GM12878 (cell line): ENCODE measurements around the gene ELL2. TPM values are rescaled to one million over a fixed set of nuclear protein-coding genes. Genes with fewer than 3 reads are reported as not detected.

Experiments used
- CHD4 ChIP-seq: fragments of 200-600 bp; sonication (generic); IDR thresholded peaks from 2 replicates; pipeline ENCODE4 v1.6.1; 2016; ENCODE audit warnings: mild to moderate bottlenecking
- CREM ChIP-seq: IDR thresholded peaks from 2 replicates; pipeline ENCODE4 v1.6.1; 2014; ENCODE audit warnings: antibody characterized with exemption, low read depth
- CUX1 ChIP-seq: IDR thresholded peaks from 2 replicates; pipeline ENCODE4 v1.6.1; 2012; ENCODE audit warnings: improper control_type of control experiment, low read depth, low read length; ENCODE audit not compliant: insufficient replicate concordance
- NFYB ChIP-seq: IDR thresholded peaks from 2 replicates; pipeline ENCODE4 v1.6.1; 2011; ENCODE audit warnings: low read depth, mild to moderate bottlenecking, low read length, improper control_type of control experiment, moderate library complexity; ENCODE audit not compliant: insufficient read depth
- NR2F1 ChIP-seq: fragments of 450-650 bp; conservative IDR thresholded peaks from 2 replicates; pipeline ENCODE4 v1.6.1; 2017; ENCODE audit warnings: mild to moderate bottlenecking
- PBX3 ChIP-seq: IDR thresholded peaks from 2 replicates; pipeline ENCODE4 v1.6.1; 2011; ENCODE audit warnings: mild to moderate bottlenecking, low read depth, low read length, moderate library complexity; ENCODE audit not compliant: insufficient replicate concordance
- POU2F2 ChIP-seq: IDR thresholded peaks from 3 replicates; pipeline ENCODE4 v1.6.1; 2011; ENCODE audit warnings: low read depth, mild to moderate bottlenecking, low read length, borderline replicate concordance
- WRNIP1 ChIP-seq: IDR thresholded peaks from 2 replicates; pipeline ENCODE4 v1.6.1; 2011; ENCODE audit warnings: low read depth, low read length, improper control_type of control experiment, borderline replicate concordance
- polyA plus RNA-seq, 11 experiments: library from polyadenylated mRNA; depleted of rRNA in 4 of 11; unstranded in 6 of 11; stranded (reverse) in 5 of 11; fragments of >200 nt; fragmentation: Nextera tagmentation in 4 of 11; fragmentation: Illumina TruSeq in 1 of 11; extraction: Ambion mirVana in 4 of 11; extraction: Trizol in 1 of 11; gene quantifications; 1 replicate in 1 of 11; 2 replicates in 10 of 11; pipeline versions ENCODE4 v1.2.1 to v1.2.3, GENCODE V29; 2011 to 2016; ENCODE audit warnings: inconsistent platforms in 2 of 11, missing spikeins in 2 of 11, low read depth in 1 of 11
- total RNA-seq, 4 experiments: library from RNA; depleted of rRNA in 3 of 4; stranded (reverse); fragments of >200 nt in 3 of 4; fragmentation: Illumina TruSeq in 1 of 4; extraction: Trizol in 1 of 4; gene quantifications; 2 replicates each; pipeline versions ENCODE4 v1.2.1 to v1.2.3, GENCODE V29; 2013 to 2021

Gene ELL2
- total and polyA plus RNA-seq, 10 of the 15 experiments (the other 5 are each of a cell fraction or from before 2014, with no cell fraction given) = 24.2 to 91.4 (median 57.4) TPM

- TF ChIP-seq WRNIP1 = no peak
- TF ChIP-seq PBX3 = no peak
- TF ChIP-seq NFYB = no peak
- no peak for TF ChIP-seq CHD4
- TF ChIP-seq CREM = no peak
- TF ChIP-seq CUX1 = no peak
- TF ChIP-seq POU2F2 = no peak
- no peak for TF ChIP-seq NR2F1
These were observed 26.0 kb downstream of the ELL2 start (continued) for GRCh38 chr5:95935553-95936100.
